ENCODE results near the gene MYLIP. TPM values are rescaled to one million over a fixed set of nuclear protein-coding genes. Genes with fewer than 3 reads are reported as not detected.

The MYLIP gene
- total RNA-seq, 2 donors from 2014 or later = 191 to 229 TPM

- Mint-ChIP-seq H3K27me3 (peaks cover 36% of the 10 kb centered on the region), H3K27ac (no peak overlapping the region), H3K4me1 (no peaks in the 10 kb centered on the region), H3K4me3 (no peak overlapping the region), H3K36me3 (ENCODE audit: low read depth) (no peaks in the 10 kb centered on the region)
- DNase-seq (no peak), ATAC-seq (no peak)
- H3K9me3 ChIP-seq (ENCODE audit: control insufficient read depth, low read length, poor library complexity, severe bottlenecking) = no peaks in the 10 kb centered on the region
These were observed 7.5 kb upstream of the MYLIP start for GRCh38 chr6:16121339-16121738.

DNA sequence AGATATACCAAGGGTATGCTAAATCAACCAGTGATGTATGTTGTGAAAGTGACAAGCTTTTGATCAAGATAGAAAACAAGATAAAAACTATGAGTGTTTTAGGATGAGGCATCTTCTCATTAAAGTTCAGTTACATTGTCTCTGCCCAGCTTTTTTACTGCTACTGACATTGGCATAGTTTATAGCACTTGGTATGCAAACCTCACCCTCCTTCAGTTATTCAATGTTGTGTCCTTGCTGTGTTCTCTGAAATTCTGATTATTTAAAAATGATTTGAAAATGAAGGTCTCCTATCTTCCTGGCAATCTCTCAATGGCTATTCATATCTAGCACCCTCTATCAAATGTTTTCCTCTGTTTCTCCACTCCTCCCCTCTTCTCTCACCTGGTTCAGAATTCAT lies 6.7 kb upstream of the MYLIP start:
- H3K4me3 Mint-ChIP-seq = no peak overlapping the region
- H3K36me3 Mint-ChIP-seq (ENCODE audit: low read depth) = no peaks in the 10 kb centered on the region
- H3K27me3 Mint-ChIP-seq = peaks cover 36% of the 10 kb centered on the region
- H3K4me1 Mint-ChIP-seq = no peaks in the 10 kb centered on the region
- DNase-seq (no peak), ATAC-seq (no peak)
- H3K27ac Mint-ChIP-seq = no peak overlapping the region
- no peaks in the 10 kb centered on the region for H3K9me3 ChIP-seq (ENCODE audit: control insufficient read depth, low read length, poor library complexity, severe bottlenecking)

GRCh38 chr6:16124198-16125180 lies 4.4 kb upstream of the MYLIP start:
- Mint-ChIP-seq H3K4me3 (no peak overlapping the region), H3K4me1 (no peaks in the 10 kb centered on the region), H3K36me3 (ENCODE audit: low read depth) (no peaks in the 10 kb centered on the region), H3K27me3 (peaks cover 42% of the 10 kb centered on the region), H3K27ac (no peak overlapping the region)
- H3K9me3 ChIP-seq (ENCODE audit: control insufficient read depth, low read length, poor library complexity, severe bottlenecking) = no peaks in the 10 kb centered on the region
- ATAC-seq (no peak), DNase-seq (no peak)

GRCh38 chr6:16126056-16126455 lies 2.8 kb upstream of the MYLIP start:
- DNase-seq (no peak), ATAC-seq (no peak)
- no peaks in the 10 kb centered on the region for H3K9me3 ChIP-seq (ENCODE audit: control insufficient read depth, low read length, poor library complexity, severe bottlenecking)
- no peaks in the 10 kb centered on the region for H3K36me3 Mint-ChIP-seq (ENCODE audit: low read depth)
- H3K4me1 Mint-ChIP-seq = peaks cover 7% of the 10 kb centered on the region
- H3K27ac Mint-ChIP-seq = no peak overlapping the region
- H3K4me3 Mint-ChIP-seq = no peak overlapping the region
- H3K27me3 Mint-ChIP-seq = peaks cover 35% of the 10 kb centered on the region

GRCh38 chr6:16126861-16127260 lies 2.0 kb upstream of the MYLIP start:
- peaks cover 33% of the 10 kb centered on the region for H3K27me3 Mint-ChIP-seq
- no peak for ATAC-seq
- peaks cover 7% of the 10 kb centered on the region for H3K4me1 Mint-ChIP-seq
- no peak overlapping the region for H3K4me3 Mint-ChIP-seq
- peak overlapping the region; percentile 93 for H3K27ac Mint-ChIP-seq
- no peaks in the 10 kb centered on the region for H3K36me3 Mint-ChIP-seq (ENCODE audit: low read depth)
- H3K9me3 ChIP-seq (ENCODE audit: control insufficient read depth, low read length, poor library complexity, severe bottlenecking) = no peaks in the 10 kb centered on the region
- DNase-seq = no peak

- peak overlapping the region; percentile 75 for H3K4me3 Mint-ChIP-seq
These were observed 1.4 kb upstream of the MYLIP start for GRCh38 chr6:16127471-16127870.

GRCh38 chr6:16129623-16130401 lies 926 bp downstream of the MYLIP start:
- DNase-seq (no peak), ATAC-seq (peak; percentile 2)
- Mint-ChIP-seq H3K4me1 (peaks cover 23% of the 10 kb centered on the region), H3K27me3 (peaks cover 8% of the 10 kb centered on the region), H3K36me3 (ENCODE audit: low read depth) (peaks cover 5% of the 10 kb centered on the region), H3K4me3 (peak overlapping the region; percentile 94), H3K27ac (peak overlapping the region; percentile 93)
- H3K9me3 ChIP-seq (ENCODE audit: control insufficient read depth, low read length, poor library complexity, severe bottlenecking) = no peaks in the 10 kb centered on the region

More at GRCh38 chr6:16127471-16127870, 1.4 kb upstream of the MYLIP start:
- no peaks in the 10 kb centered on the region for H3K36me3 Mint-ChIP-seq (ENCODE audit: low read depth)
- ATAC-seq (no peak), DNase-seq (no peak)
- H3K27me3 Mint-ChIP-seq = peaks cover 27% of the 10 kb centered on the region
- peak overlapping the region; percentile 93 for H3K27ac Mint-ChIP-seq
- no peaks in the 10 kb centered on the region for H3K9me3 ChIP-seq (ENCODE audit: control insufficient read depth, low read length, poor library complexity, severe bottlenecking)
- peaks cover 7% of the 10 kb centered on the region for H3K4me1 Mint-ChIP-seq

DNA sequence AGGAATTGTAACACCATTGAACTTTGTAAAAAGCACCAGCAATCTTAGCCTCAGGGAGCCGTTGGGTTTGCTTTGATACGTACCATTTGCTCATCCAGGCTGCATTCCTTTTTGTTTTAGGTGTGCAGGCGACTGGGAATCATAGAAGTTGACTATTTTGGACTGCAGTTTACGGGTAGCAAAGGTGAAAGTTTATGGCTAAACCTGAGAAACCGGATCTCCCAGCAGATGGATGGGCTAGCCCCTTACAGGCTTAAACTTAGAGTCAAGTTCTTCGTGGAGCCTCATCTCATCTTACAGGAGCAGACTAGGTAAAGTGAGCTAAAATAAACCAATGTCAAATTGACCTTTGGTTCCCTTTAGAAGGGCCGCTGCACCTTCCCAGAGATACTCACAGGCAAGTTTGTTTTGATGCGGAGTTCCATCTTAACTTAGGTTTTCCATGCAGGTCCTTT lies 1.6 kb downstream of the MYLIP start:
- no peaks in the 10 kb centered on the region for H3K9me3 ChIP-seq (ENCODE audit: control insufficient read depth, low read length, poor library complexity, severe bottlenecking)
- Mint-ChIP-seq H3K27ac (peak overlapping the region; percentile 93), H3K4me1 (peaks cover 29% of the 10 kb centered on the region), H3K4me3 (peak overlapping the region; percentile 94), H3K27me3 (peaks cover 6% of the 10 kb centered on the region), H3K36me3 (ENCODE audit: low read depth) (peaks cover 5% of the 10 kb centered on the region)
- DNase-seq (no peak), ATAC-seq (no peak)

DNA sequence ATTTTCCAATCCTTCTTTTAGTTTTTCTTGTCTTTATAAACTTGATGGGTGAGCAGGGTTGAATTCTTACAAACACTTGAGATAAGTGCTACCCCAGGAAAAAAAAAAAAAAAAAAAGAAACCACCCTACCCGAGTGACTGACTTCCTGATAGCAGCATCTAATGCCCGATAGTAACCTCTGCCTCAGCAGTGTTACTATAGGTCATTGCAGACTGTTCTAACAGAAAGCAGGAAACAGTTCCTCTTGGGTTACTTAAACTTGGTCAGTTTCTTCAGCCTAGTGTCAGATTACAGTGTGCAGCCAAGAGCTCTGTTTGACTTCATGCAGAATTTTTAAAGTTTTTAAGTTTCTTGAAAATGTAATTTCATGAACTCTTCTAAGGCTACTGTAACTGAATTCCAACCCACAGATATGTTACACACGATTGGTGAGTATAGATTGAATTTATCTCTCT lies 2.1 kb downstream of the MYLIP start:
- H3K27ac Mint-ChIP-seq = peak overlapping the region; percentile 93
- peaks cover 6% of the 10 kb centered on the region for H3K27me3 Mint-ChIP-seq
- H3K4me3 Mint-ChIP-seq = peak overlapping the region; percentile 94
- H3K9me3 ChIP-seq (ENCODE audit: control insufficient read depth, low read length, poor library complexity, severe bottlenecking) = no peaks in the 10 kb centered on the region
- H3K36me3 Mint-ChIP-seq (ENCODE audit: low read depth) = peaks cover 5% of the 10 kb centered on the region
- DNase-seq = peak in 1 of 3 donors; percentile 22
- peak; percentile 62 for ATAC-seq
- H3K4me1 Mint-ChIP-seq = peaks cover 32% of the 10 kb centered on the region

GRCh38 chr6:16132909-16133308 lies 4.0 kb downstream of the MYLIP start:
- peaks cover 44% of the 10 kb centered on the region for H3K4me1 Mint-ChIP-seq
- no peak for ATAC-seq
- H3K9me3 ChIP-seq (ENCODE audit: control insufficient read depth, low read length, poor library complexity, severe bottlenecking) = no peaks in the 10 kb centered on the region
- H3K27me3 Mint-ChIP-seq = no peaks in the 10 kb centered on the region
- DNase-seq = no peak
- peak overlapping the region; percentile 77 for H3K4me3 Mint-ChIP-seq
- peak overlapping the region; percentile 93 for H3K27ac Mint-ChIP-seq
- peaks cover 5% of the 10 kb centered on the region for H3K36me3 Mint-ChIP-seq (ENCODE audit: low read depth)

DNA sequence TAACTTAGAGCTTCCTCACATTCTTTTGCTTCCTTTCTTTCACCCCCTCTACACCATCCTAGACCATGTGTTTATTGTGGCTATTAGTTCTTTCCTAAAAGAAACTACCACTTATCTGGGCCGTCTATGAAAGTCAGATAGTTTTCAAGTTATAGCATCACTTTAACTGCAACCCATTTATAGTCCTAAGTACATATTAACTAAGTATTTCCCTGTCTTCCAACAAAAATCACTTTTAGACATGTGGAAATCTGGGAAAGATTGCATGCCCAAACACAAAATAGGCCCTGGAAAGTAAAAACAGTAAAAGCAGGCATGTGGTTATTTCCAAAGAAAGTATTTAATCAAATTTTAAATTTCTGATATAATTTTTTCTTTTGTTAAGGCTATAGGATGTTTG lies 5.5 kb downstream of the MYLIP start:
- DNase-seq = no peak
- H3K4me1 Mint-ChIP-seq = peaks cover 55% of the 10 kb centered on the region
- H3K27ac Mint-ChIP-seq = peak overlapping the region; percentile 24
- no peaks in the 10 kb centered on the region for H3K27me3 Mint-ChIP-seq
- ATAC-seq = no peak
- H3K4me3 Mint-ChIP-seq = peak overlapping the region; percentile 66
- peaks cover 5% of the 10 kb centered on the region for H3K36me3 Mint-ChIP-seq (ENCODE audit: low read depth)
- no peaks in the 10 kb centered on the region for H3K9me3 ChIP-seq (ENCODE audit: control insufficient read depth, low read length, poor library complexity, severe bottlenecking)

- Mint-ChIP-seq H3K27ac (peak overlapping the region; percentile 24), H3K27me3 (no peaks in the 10 kb centered on the region), H3K36me3 (ENCODE audit: low read depth) (peaks cover 5% of the 10 kb centered on the region), H3K4me1 (peaks cover 54% of the 10 kb centered on the region), H3K4me3 (peak overlapping the region; percentile 73)
- DNase-seq (no peak), ATAC-seq (no peak)
- no peaks in the 10 kb centered on the region for H3K9me3 ChIP-seq (ENCODE audit: control insufficient read depth, low read length, poor library complexity, severe bottlenecking)
These were observed 6.2 kb downstream of the MYLIP start for GRCh38 chr6:16135066-16135465.

- Mint-ChIP-seq H3K4me1 (peaks cover 60% of the 10 kb centered on the region), H3K36me3 (ENCODE audit: low read depth) (peaks cover 12% of the 10 kb centered on the region), H3K4me3 (peak overlapping the region; percentile 87), H3K27ac (peak overlapping the region; percentile 87), H3K27me3 (no peaks in the 10 kb centered on the region)
- no peaks in the 10 kb centered on the region for H3K9me3 ChIP-seq (ENCODE audit: control insufficient read depth, low read length, poor library complexity, severe bottlenecking)
- DNase-seq (peak in 2 of 3 donors; percentile 34 to 57), ATAC-seq (peak; percentile 82)
These were observed 7.2 kb downstream of the MYLIP start for GRCh38 chr6:16136091-16136490.

All from T-helper 17 cell (primary cell).